Measurements from ENCODE around the gene TIMM23.
"Not testable (repeated sequence)": the region's sequence is repeated elsewhere in the genome, so short reads cannot be mapped to it uniquely, and the experiment has no call there.

- TF ChIP-seq CTCF, POLR2A (IDR thresholded peaks at IDR 0.05): not testable (repeated sequence)
Measured at GRCh38 chr10:45957928-45958327, 14.4 kb upstream of the TIMM23 start.

Measured in body of pancreas (tissue), 4 donors.